Renal cortical epithelial cell (primary cell): ENCODE measurements around the gene PLPPR4. TPM values are rescaled to one million over a fixed set of nuclear protein-coding genes. Genes with fewer than 3 reads are reported as not detected.

Experiments used
- DNase-seq: peaks from one replicate; pipeline ENCODE4 v3.0.0-alpha.2; 2011; ENCODE audit warnings: low read depth
- total RNA-seq: library from RNA; depleted of rRNA; stranded (reverse); fragments of >200 nt; gene quantifications from 2 replicates; pipeline ENCODE4 v1.2.3, GENCODE V29; 2014

PLPPR4 gene
- total RNA-seq, 1 donor from 2014 or later = not detected

DNA sequence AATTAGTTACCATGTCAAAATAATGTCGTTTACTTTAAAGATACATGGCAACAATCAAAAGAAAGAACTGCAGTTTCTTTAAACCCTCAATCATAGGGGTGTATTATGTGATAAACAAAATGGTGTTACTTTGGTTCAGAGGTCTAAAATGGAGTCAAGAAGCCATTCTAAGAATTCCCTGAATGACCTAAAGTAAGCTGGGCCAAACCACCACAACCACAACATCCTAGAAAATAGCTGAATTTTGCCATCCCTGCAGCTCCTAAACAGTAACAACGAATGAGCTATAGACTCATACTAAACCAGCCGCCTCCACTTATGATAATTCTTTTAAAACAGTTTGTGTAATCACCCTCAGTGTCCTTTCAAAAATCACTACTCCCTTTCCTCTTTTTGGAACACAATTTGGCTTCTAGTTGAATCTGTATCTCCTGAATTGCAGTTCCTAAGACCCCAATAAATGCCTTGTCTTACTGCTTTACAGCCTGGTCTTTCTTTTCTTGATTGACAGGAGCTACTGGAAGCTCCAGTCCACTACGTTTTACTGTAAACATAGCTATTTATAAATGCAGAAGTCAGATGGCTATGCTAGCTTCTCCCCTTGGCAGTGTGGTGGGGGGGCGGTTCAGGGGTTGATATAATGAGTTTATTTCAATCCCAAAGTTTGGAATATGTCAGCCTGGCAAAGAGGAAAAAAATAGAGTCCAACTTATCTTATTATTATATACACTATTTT lies 84.3 kb downstream of the PLPPR4 start:
- no peak for DNase-seq

DNA sequence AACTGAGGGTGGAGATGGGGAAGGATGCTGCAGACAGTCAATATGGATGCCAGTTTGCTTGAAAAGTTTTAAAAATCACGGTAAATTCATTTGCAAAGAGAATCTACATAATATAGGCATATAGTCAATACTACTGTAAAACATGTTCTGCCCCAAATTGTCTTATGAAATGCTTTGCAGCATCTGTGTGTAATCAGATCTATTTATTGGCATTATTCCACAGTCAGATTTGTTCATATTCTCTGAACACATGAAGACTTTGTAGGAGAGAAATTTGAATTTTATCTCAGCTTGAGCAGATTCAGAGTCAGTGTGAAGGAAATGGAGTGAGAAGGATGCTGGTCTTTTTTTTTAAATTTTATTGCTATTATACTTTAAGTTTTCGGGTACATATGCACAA lies 88.5 kb downstream of the PLPPR4 start:
- DNase-seq = no peak

DNA sequence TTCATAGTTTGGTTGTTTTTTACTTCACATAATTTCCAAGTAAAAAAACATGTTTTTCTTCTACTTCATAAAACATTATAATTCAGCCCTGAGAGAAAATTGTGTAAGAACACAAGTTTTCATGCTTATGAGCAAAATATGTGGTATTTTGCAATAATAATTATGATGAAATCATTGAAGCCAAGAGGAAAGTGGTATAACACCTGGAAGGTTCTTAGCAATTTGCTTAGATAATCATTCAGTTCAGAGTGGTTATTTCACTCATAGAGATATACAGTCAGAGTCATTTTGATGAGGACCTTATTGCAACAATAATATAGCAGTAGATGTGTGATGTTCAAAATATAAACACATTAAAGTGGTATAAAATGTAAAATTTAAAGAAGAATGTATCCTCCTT lies 94.5 kb downstream of the PLPPR4 start:
- DNase-seq = no peak
